T-helper 2 cell treated with Interferon-gamma antibody and Interleukin-4, amounts not matched to agents 5 μg/mL and 100 μg/mL, for 36 hours (primary cell): ENCODE data around the gene MPPED1.

Experiments used
- DNase-seq: peaks from one replicate; pipeline ENCODE4 v3.0.0; 2021; ENCODE audit warnings: low spot score
- H3K27ac Mint-ChIP-seq: one replicate; pipeline ENCODE4 v1.8.0; 2021; ENCODE audit warnings: mild to moderate bottlenecking, mixed read lengths
- H3K27me3 Mint-ChIP-seq: one replicate; pipeline ENCODE4 v1.8.0; 2021; ENCODE audit warnings: low read depth, mixed read lengths
- H3K36me3 Mint-ChIP-seq: one replicate; pipeline ENCODE4 v1.8.0; 2021; ENCODE audit warnings: low read depth, mixed read lengths
- H3K4me1 Mint-ChIP-seq: one replicate; pipeline ENCODE4 v1.8.0; 2021; ENCODE audit warnings: low read depth, mixed read lengths
- H3K4me3 Mint-ChIP-seq: one replicate; pipeline ENCODE4 v1.8.0; 2022; ENCODE audit warnings: mild to moderate bottlenecking, moderate library complexity, mixed read lengths
- H3K9me3 Mint-ChIP-seq: one replicate; pipeline ENCODE4 v1.8.0; 2021; ENCODE audit warnings: mixed read lengths

MPPED1 gene

DNA sequence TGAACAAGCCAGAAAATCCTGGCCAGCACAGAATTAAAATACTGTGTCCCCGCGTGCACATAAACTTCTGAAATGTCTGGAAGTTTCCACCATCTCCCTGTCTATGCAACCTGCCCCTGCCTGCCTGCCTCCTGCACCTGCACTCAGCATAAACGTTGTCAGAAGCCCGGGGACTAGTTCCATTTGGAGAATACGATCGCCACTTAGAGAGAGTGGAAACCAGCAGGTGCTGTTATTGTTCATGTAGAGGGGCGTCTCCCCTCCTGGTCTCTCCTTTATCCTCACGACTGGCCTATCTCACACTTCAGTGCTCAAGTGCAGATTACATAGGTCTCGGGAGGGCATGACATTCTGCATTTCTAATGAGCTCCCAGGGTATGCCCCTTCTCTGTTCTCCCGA, 35.6 kb downstream of the MPPED1 start:
- H3K4me3 Mint-ChIP-seq, result no peak overlapping the region
- no peaks in the 10 kb centered on the region for H3K27me3 Mint-ChIP-seq
- H3K27ac Mint-ChIP-seq, result no peak overlapping the region
- no peaks in the 10 kb centered on the region for H3K9me3 Mint-ChIP-seq
- no peaks in the 10 kb centered on the region for H3K4me1 Mint-ChIP-seq
- no peak for DNase-seq
- H3K36me3 Mint-ChIP-seq, result no peaks in the 10 kb centered on the region

DNA sequence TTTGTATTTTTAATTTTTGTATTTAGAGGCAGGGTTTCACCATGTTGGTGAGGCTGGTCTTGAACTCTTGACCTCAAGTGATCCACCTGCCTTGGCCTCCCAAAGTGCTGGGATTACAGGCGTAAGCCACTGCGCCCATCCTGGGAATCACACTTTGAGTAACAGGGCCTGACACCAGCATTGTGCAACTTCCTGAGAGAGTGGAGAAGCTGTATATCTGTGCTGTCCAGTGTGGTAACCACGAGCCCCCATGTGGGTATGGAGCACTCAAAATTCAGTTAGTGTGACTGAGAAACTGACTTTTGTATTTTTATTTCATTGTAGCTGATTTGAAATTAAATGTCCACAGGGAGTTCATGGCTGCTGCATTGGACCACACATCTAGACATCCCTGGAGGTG, 36.2 kb downstream of the MPPED1 start:
- Mint-ChIP-seq H3K9me3 (no peaks in the 10 kb centered on the region), H3K4me3 (no peak overlapping the region), H3K27ac (no peak overlapping the region), H3K27me3 (no peaks in the 10 kb centered on the region), H3K4me1 (no peaks in the 10 kb centered on the region), H3K36me3 (no peaks in the 10 kb centered on the region)
- no peak for DNase-seq

DNA sequence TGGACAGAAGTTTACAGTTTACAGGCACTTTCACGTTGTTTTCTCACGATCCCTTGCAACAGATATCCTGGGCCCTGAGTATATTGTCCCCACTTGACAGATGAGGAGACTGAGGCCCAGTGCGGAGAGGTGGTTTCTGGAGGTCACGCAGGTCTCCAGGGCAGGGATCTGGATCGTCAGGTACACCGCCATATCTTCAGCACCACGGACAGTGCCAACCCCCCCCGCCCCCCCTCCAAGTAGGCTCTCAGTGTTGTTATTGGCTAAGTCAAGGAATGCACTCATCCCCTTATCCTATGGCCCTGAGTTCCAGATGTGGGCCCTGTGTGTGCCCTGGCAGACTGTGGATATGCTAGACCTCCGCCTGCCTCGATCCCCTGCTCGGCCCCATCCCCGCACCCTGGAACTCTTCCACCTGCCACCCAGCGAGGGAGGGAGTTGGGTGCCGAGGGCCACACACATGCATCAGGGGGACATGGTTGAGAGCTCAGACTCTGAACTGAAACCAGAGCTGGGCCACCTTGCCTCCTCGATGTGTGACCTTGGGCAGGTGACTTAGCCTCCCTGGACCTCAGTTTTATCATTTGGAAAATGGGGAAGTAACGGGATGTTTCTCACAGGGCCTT, 37.5 kb downstream of the MPPED1 start:
- H3K36me3 Mint-ChIP-seq, result no peaks in the 10 kb centered on the region
- H3K4me1 Mint-ChIP-seq, result no peaks in the 10 kb centered on the region
- H3K4me3 Mint-ChIP-seq, result no peak overlapping the region
- H3K27me3 Mint-ChIP-seq, result no peaks in the 10 kb centered on the region
- H3K27ac Mint-ChIP-seq, result no peak overlapping the region
- DNase-seq, result no peak
- H3K9me3 Mint-ChIP-seq, result no peaks in the 10 kb centered on the region

DNA sequence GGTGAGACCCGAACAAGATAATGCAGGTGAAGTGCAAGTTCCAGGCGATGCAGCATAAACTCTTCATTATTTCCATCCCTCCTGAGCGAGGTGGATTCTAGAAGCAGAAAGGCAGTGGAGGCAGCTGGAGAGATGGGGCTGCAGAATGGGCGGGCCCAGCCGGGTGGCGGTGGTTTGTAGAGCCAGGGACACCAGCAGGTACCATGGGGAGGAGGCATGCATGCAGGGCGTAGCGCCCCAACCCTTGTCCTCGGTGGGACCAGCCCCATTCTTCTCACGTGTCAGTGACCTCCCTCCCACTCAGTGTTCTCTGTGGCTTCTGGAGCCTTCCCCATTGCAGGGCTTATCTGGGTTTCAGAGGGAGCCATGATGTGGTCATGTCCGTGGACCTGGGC, 38.0 kb downstream of the MPPED1 start:
- Mint-ChIP-seq H3K36me3 (no peaks in the 10 kb centered on the region), H3K4me3 (no peak overlapping the region), H3K27ac (no peak overlapping the region), H3K27me3 (no peaks in the 10 kb centered on the region), H3K4me1 (no peaks in the 10 kb centered on the region), H3K9me3 (no peaks in the 10 kb centered on the region)
- DNase-seq, result no peak

DNA sequence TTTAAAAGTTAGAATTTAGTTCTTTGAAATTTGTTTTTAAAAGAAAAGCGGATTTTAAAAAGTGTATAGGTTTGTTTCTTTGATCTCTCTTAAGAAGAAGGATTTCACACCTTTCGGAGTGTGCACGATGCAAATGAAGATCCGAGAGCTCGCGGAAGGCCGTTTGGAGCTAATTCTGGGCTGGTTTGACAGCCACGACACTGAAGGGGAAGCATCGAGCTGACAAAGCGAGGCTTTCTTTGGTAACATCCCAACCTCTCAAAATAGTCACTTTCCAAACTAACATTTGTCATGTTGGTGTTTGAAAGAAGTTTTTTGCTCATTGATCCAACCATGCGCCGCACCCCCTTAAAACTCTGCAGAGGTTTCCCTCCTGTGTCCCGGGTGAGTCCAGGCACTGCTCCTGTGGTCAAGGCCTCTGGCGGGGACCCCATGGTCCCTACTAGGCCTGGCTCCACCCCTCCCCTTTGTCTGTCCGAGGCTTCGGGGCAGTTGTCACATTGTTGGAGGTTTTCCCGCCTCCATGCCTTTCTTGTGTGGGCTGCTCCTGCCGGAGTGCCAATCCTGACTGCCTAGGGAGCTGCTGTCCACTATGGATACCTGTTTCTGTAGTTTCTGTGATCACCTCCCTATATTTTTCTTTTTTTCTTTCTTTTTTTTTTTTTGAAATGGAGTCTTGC, 39.7 kb downstream of the MPPED1 start:
- Mint-ChIP-seq H3K9me3 (no peaks in the 10 kb centered on the region), H3K4me3 (no peak overlapping the region), H3K36me3 (no peaks in the 10 kb centered on the region), H3K27ac (no peak overlapping the region), H3K27me3 (no peaks in the 10 kb centered on the region), H3K4me1 (no peaks in the 10 kb centered on the region)
- no peak for DNase-seq

DNA sequence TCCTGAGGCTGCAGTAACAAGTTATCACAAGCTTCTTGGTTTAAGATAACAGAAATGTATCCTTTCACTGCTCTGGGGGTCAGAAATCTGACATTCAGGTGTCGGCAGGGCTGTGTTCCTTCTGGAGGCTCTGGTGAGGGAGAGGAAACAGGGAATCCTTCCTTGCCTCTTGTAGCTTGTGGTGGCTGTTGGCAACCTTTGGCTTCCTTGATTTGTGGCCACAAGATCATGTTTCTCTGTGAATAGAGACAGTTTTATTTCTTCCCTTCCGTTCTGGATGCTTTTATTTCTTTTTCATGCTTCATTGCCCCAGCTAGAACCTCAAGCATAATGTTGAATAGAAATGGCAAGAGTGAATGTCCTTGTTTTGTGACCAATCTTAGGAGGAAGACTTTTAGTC, 44.0 kb downstream of the MPPED1 start:
- H3K4me3 Mint-ChIP-seq, result no peak overlapping the region

DNA sequence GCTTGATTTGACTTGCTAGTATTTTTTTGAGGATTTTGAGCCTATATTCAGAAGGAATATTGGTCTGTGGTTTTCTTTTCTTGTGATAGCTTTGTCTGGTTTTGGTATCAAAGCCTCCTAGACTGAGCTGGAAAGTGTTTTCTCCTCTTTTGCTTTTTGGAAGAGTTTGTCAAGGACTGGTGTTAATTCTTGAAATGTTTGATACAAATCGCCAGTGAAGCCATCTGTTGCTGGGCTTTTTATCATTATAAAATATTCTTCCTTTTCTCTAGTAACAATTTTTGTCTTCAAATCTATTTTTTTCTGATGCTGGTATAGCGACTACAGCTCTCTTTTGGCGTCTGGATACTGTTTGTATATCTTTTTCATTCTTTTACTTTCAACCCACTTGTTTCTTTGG, 45.2 kb downstream of the MPPED1 start:
- Mint-ChIP-seq H3K4me1 (no peaks in the 10 kb centered on the region), H3K9me3 (no peaks in the 10 kb centered on the region), H3K27ac (no peak overlapping the region), H3K4me3 (no peak overlapping the region), H3K27me3 (peaks cover 5% of the 10 kb centered on the region), H3K36me3 (no peaks in the 10 kb centered on the region)
- no peak for DNase-seq

More for the DNA sequence above, 44.0 kb downstream of the MPPED1 start:
- no peaks in the 10 kb centered on the region for H3K9me3 Mint-ChIP-seq
- DNase-seq, result no peak
- no peak overlapping the region for H3K27ac Mint-ChIP-seq
- no peaks in the 10 kb centered on the region for H3K4me1 Mint-ChIP-seq
- H3K36me3 Mint-ChIP-seq, result no peaks in the 10 kb centered on the region
- peaks cover 5% of the 10 kb centered on the region for H3K27me3 Mint-ChIP-seq

DNA sequence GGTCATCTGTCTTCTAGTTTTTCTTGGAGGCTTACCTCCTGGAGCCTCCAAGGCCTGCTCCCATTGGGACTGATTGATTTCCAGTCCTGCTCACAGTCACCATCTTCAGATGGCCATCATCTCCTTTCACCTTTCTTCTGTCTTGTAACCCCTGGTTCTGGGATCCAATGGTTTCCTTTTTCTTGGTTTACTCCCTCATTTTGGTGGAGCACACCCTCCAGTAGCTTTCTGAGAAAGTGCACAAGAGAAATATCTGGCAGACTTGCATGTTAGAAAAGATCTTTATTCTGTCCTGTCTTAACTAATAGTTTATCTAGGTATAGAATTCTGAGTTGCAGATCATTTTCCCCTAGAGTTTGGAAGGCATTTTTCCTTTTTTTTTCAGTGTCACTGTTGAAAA, 50.9 kb downstream of the MPPED1 start:
- Mint-ChIP-seq H3K27me3 (peaks cover 5% of the 10 kb centered on the region), H3K36me3 (no peaks in the 10 kb centered on the region), H3K4me3 (no peak overlapping the region), H3K27ac (no peak overlapping the region), H3K9me3 (peaks cover 4% of the 10 kb centered on the region), H3K4me1 (no peaks in the 10 kb centered on the region)
- DNase-seq, result no peak

DNA sequence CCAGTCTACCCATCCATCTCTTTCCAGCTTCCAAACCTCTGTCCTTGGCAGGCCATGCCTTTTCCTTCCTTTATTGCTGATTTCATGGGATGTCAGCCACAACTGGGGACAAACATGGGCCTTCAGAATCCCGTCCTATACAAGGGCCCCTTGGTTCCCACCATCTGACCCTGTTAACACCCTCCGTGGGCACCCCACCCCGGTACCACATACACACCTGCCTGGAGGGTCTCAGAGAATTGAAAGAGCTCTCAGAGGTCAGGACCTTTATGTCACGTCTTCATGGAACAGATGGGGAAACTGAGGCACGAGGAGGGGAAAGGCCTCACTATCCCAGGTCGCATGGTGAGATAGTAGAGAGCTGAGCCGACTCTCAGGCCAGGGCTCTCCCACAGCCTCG, 53.0 kb downstream of the MPPED1 start:
- Mint-ChIP-seq H3K4me3 (no peak overlapping the region), H3K27me3 (no peaks in the 10 kb centered on the region), H3K27ac (no peak overlapping the region), H3K4me1 (no peaks in the 10 kb centered on the region), H3K36me3 (no peaks in the 10 kb centered on the region), H3K9me3 (peaks cover 4% of the 10 kb centered on the region)
- DNase-seq, result no peak

DNA sequence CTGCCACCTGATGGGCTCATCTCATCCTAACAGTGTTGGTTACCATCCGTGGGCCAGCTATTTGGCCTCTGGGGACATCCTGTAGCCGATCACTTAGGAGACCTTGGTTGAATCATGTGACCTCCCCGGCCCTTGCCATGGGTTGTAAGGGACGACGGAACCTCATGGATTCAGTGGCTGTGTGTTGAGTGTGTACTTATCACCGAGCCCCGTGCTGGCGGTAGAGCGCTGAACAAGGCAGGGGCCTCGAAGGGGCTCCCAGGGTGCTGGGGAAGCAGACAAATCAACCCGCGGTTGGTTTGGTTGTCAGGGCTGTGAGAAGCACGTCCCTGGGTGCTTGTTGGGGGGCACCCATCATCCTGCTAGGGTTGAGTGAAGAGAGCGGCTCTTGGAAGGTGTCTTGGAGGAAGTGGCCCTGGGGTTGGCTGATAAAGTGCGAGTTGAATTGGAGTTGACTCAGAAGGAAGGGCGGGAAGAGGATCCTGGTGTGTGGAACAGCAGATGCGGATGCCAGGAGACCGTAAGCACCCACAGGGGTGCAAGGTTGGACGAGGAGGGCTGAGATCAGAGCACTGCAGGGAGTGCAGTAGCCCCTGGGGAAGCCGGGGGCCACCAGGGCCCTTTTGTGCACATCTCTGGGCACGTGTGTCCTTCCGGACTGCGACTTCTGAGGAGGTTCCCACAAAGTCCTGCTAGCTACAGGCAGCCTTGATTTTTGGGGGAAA, 53.6 kb downstream of the MPPED1 start:
- no peak for DNase-seq
- H3K36me3 Mint-ChIP-seq, result no peaks in the 10 kb centered on the region
- H3K27ac Mint-ChIP-seq, result no peak overlapping the region
- H3K27me3 Mint-ChIP-seq, result no peaks in the 10 kb centered on the region
- H3K9me3 Mint-ChIP-seq, result peaks cover 4% of the 10 kb centered on the region
- no peaks in the 10 kb centered on the region for H3K4me1 Mint-ChIP-seq
- no peak overlapping the region for H3K4me3 Mint-ChIP-seq

DNA sequence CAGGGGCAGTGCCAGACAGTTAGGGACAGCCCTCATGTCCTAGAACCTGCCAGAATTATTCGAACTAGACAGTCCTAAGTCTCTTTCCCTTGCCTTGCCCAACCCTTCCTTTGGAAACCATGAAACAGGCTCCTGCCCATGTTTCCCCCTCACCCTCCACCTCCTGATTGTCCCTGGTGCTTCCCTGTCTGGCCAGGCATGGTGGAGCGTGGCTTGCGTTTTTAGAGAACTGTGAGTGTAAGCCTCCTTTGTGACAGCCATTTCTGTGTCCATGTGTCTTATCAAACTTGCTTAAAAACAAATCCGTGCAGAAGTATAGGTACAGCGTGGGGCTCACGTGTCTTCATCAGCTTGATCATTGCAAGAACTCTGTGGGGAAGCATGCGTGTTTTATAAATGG, 54.9 kb downstream of the MPPED1 start:
- Mint-ChIP-seq H3K4me3 (no peak overlapping the region), H3K36me3 (no peaks in the 10 kb centered on the region), H3K27me3 (no peaks in the 10 kb centered on the region), H3K4me1 (no peaks in the 10 kb centered on the region), H3K9me3 (peaks cover 4% of the 10 kb centered on the region), H3K27ac (no peak overlapping the region)
- DNase-seq, result no peak

DNA sequence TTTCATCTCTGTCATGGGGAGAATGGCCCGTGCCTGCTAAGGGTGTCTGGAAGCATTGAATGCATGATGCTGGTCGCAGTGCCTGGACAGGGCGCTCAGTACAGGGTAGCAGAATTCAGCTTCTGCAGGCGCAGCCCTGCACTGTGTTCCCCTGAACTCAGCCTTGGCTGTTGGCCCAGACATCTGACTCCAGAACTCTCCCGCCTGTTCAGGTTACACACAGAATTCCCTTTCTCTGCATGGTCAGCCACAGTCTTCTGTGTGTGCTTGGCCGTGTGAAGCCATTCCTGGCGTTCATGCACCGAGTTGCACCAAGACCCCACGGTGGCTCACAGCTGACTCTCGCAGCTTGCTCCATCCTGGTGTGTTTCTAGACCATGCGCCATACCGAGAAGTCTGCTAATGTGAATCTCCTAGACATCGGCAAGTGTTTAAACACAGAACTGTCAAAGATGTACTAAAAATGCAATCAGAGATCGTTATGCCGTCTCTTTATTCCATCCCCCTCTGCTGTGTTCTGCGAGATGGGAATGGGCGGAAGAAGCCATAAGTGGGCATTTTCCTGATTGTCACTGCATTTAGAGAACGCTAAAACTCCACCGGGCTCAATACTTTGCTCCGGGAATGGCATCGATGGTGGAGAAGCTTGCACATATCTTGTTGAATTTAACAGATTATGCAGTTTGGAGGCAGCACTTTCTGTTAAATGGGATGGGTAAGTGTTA, 55.6 kb downstream of the MPPED1 start:
- Mint-ChIP-seq H3K27ac (no peak overlapping the region), H3K27me3 (no peaks in the 10 kb centered on the region), H3K4me3 (no peak overlapping the region), H3K9me3 (peaks cover 4% of the 10 kb centered on the region), H3K36me3 (no peaks in the 10 kb centered on the region), H3K4me1 (no peaks in the 10 kb centered on the region)
- no peak for DNase-seq

DNA sequence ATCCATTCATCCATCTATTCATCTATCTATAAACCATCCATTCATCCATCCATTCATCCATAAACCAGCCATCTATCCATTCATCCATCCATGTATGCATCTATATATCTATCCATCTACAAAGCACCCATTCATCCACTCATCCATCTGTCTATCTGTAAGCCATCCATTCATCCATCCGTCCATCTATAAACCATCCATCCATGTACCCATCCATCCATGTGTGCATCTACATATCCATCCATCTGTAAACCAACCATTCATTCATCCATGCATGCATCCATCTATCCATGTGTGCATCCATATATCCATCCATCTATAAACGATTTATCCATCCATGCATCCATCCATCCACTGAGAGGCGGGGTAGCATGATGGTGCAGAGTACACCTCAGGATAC, 58.4 kb downstream of the MPPED1 start:
- H3K27ac Mint-ChIP-seq, result no peak overlapping the region
- no peaks in the 10 kb centered on the region for H3K36me3 Mint-ChIP-seq
- H3K4me3 Mint-ChIP-seq, result no peak overlapping the region
- H3K27me3 Mint-ChIP-seq, result no peaks in the 10 kb centered on the region
- no peaks in the 10 kb centered on the region for H3K4me1 Mint-ChIP-seq
- H3K9me3 Mint-ChIP-seq, result no peaks in the 10 kb centered on the region
- no peak for DNase-seq

DNA sequence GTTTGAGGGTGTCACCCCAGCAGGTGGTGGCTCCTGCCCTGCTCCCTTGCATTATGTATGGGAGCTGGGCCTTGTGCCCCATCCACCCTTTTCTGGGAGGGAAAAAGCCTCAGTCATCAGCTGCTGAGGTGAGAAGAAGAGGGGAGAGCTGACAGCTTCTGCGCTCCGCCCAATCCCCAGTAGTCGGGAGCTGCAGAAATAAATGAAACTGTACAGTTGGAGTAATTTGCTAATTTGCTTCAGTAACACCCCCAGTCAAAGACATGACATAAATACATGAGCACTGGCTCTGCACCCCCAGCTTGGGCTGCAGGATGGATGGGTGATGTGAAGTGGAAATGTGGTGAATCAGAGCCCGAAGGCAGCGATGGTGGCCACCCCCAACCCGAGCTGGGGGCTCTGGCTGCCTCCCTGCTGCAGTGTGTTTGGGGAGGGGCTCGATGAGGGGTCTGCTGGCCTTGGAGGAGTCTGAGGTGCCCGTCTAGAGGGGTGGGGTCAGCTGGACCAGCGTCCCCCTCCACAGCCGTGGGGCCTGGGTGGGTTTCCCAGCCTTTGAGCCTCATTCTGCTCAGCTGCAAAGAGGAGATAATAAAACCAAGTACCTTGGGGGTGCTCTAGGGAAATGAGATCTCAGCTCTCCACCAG, 59.2 kb downstream of the MPPED1 start:
- Mint-ChIP-seq H3K9me3 (no peaks in the 10 kb centered on the region), H3K27me3 (no peaks in the 10 kb centered on the region), H3K27ac (no peak overlapping the region), H3K4me3 (no peak overlapping the region), H3K36me3 (no peaks in the 10 kb centered on the region), H3K4me1 (no peaks in the 10 kb centered on the region)
- DNase-seq, result no peak
